HEK293T (cell line): Measurements from ENCODE around the gene NEO1.
"Not testable (repeated sequence)": the region's sequence is repeated elsewhere in the genome, so short reads cannot be mapped to it uniquely, and the experiment has no call there.

ENCODE experiments used
- CTCF ChIA-PET: fragments of 350-600 bp; formaldehyde crosslinking; extraction: SDS; loops from one replicate; lab custom pipeline; 2021; ENCODE audit warnings: antibody characterized with exemption, inconsistent platforms; lab: Yijun Ruan, JAX
- POLR2A ChIA-PET: fragments of 350-600 bp; formaldehyde crosslinking; extraction: SDS; loops from one replicate; lab custom pipeline; 2020; ENCODE audit warnings: antibody characterized with exemption, inconsistent platforms; lab: Yijun Ruan, JAX
- DNase-seq: peaks from one replicate; pipeline ENCODE4 v3.0.0; 2012; ENCODE audit warnings: mixed read lengths; ENCODE audit errors: extremely low spot score
- ARNT ChIP-seq: fragments of 450-650 bp; IDR thresholded peaks from 2 replicates; pipeline ENCODE4 v1.6.1; 2017; ENCODE audit warnings: mild to moderate bottlenecking
- BHLHE40 ChIP-seq: fragments of 450-650 bp; IDR thresholded peaks from 2 replicates; pipeline ENCODE4 v1.6.1; 2016; ENCODE audit warnings: mild to moderate bottlenecking, moderate library complexity, borderline replicate concordance
- CTBP1 ChIP-seq: fragments of 450-650 bp; IDR thresholded peaks from 2 replicates; pipeline ENCODE4 v1.6.1; 2016; ENCODE audit warnings: borderline replicate concordance
- ELF4 ChIP-seq: fragments of 450-650 bp; IDR thresholded peaks from 2 replicates; pipeline ENCODE4 v1.6.1; 2017; ENCODE audit warnings: antibody characterized with exemption
- FOXA1 ChIP-seq: fragments of 450-650 bp; IDR thresholded peaks from 2 replicates; pipeline ENCODE4 v1.6.1; 2016; ENCODE audit warnings: mild to moderate bottlenecking
- FOXK2 ChIP-seq: fragments of 450-650 bp; IDR thresholded peaks from 2 replicates; pipeline ENCODE4 v1.6.1; 2016; ENCODE audit warnings: mild to moderate bottlenecking
- FOXM1 ChIP-seq: fragments of 450-650 bp; IDR thresholded peaks from 2 replicates; pipeline ENCODE4 v1.6.1; 2017; ENCODE audit warnings: mild to moderate bottlenecking, borderline replicate concordance
- HDGF ChIP-seq: fragments of 450-650 bp; IDR thresholded peaks from 2 replicates; pipeline ENCODE4 v1.6.1; 2017; ENCODE audit warnings: antibody characterized with exemption, borderline replicate concordance
- L3MBTL2 ChIP-seq: fragments of 450-650 bp; conservative IDR thresholded peaks from 2 replicates; pipeline ENCODE4 v1.6.1; 2016; ENCODE audit warnings: mild to moderate bottlenecking
- LEF1 ChIP-seq: fragments of 450-650 bp; IDR thresholded peaks from 2 replicates; pipeline ENCODE4 v1.6.1; 2017; ENCODE audit warnings: mild to moderate bottlenecking, borderline replicate concordance
- NFRKB ChIP-seq: fragments of 450-650 bp; IDR thresholded peaks from 2 replicates; pipeline ENCODE4 v1.6.1; 2016; ENCODE audit warnings: mild to moderate bottlenecking, moderate library complexity
- PKNOX1 ChIP-seq: fragments of 450-650 bp; IDR thresholded peaks from 2 replicates; pipeline ENCODE4 v1.6.1; 2016
- SP1 ChIP-seq: fragments of 450-650 bp; IDR thresholded peaks from 2 replicates; pipeline ENCODE4 v1.6.1; 2017
- SUZ12 ChIP-seq: fragments of 450-650 bp; IDR thresholded peaks from 2 replicates; pipeline ENCODE4 v1.6.1; 2016; ENCODE audit warnings: mild to moderate bottlenecking
- TARDBP ChIP-seq: fragments of 450-650 bp; IDR thresholded peaks from 2 replicates; pipeline ENCODE4 v1.6.1; 2016
- ZNF384 ChIP-seq: fragments of 450-650 bp; IDR thresholded peaks from 2 replicates; pipeline ENCODE4 v1.6.1; 2016

NEO1 gene

GRCh38 chr15:73165435-73165834 is 113.2 kb downstream of the NEO1 start:
- DNase-seq = no peak
- ChIA-PET CTCF (no interaction called here), POLR2A (no interaction called here)
- no peak for TF ChIP-seq CTBP1
- no peak for TF ChIP-seq PKNOX1
- TF ChIP-seq ELF4 = no peak
- no peak for TF ChIP-seq ARNT
- no peak for TF ChIP-seq L3MBTL2
- no peak for TF ChIP-seq BHLHE40
- TF ChIP-seq ZNF384 = no peak
- TF ChIP-seq LEF1 = no peak
- TF ChIP-seq FOXM1 = no peak
- TF ChIP-seq NFRKB = no peak
- TF ChIP-seq SUZ12 = no peak
- no peak for TF ChIP-seq TARDBP

GRCh38 chr15:73165844-73166243 is 113.6 kb downstream of the NEO1 start:
- ChIA-PET CTCF (no interaction called here), POLR2A (no interaction called here)
- DNase-seq = no peak
- no peak for TF ChIP-seq NFRKB
- no peak for TF ChIP-seq SUZ12
- no peak for TF ChIP-seq CTBP1
- TF ChIP-seq FOXM1 = no peak
- TF ChIP-seq FOXA1 = no peak
- no peak for TF ChIP-seq SP1
- no peak for TF ChIP-seq FOXK2
- TF ChIP-seq TARDBP = no peak
- TF ChIP-seq ARNT = no peak
- no peak for TF ChIP-seq ZNF384
- TF ChIP-seq PKNOX1 = no peak
- TF ChIP-seq HDGF = no peak

GRCh38 chr15:73166711-73167110 is 114.4 kb downstream of the NEO1 start:
- POLR2A ChIA-PET, CTCF ChIA-PET, DNase-seq: not testable (repeated sequence)

GRCh38 chr15:73168487-73168886 is 116.2 kb downstream of the NEO1 start:
- ChIA-PET CTCF (no interaction called here), POLR2A (no interaction called here)
- TF ChIP-seq FOXK2 (no peak), L3MBTL2 (no peak), CTBP1 (no peak), SP1 (no peak), BHLHE40 (no peak), SUZ12 (no peak), FOXA1 (no peak), FOXM1 (no peak), TARDBP (no peak)
- DNase-seq = no peak

- TF ChIP-seq NFRKB = no peak
- no peak for TF ChIP-seq FOXM1
- no peak for TF ChIP-seq FOXA1
- TF ChIP-seq LEF1 = no peak
- no peak for TF ChIP-seq HDGF
- TF ChIP-seq ELF4 = no peak
- TF ChIP-seq CTBP1 = no peak
- TF ChIP-seq BHLHE40 = no peak
- no peak for TF ChIP-seq SUZ12
- no peak for TF ChIP-seq ARNT
- no peak for TF ChIP-seq FOXK2
- no peak for TF ChIP-seq TARDBP
- no peak for DNase-seq
- ChIA-PET CTCF (no interaction called here), POLR2A (no interaction called here)
These were observed 119.4 kb downstream of the NEO1 start for GRCh38 chr15:73171711-73172110.

GRCh38 chr15:73172508-73172907 is 120.2 kb downstream of the NEO1 start:
- CTCF ChIA-PET = no interaction called here

More at GRCh38 chr15:73172508-73172907, 120.2 kb downstream of the NEO1 start:
- TF ChIP-seq FOXA1 (no peak), TARDBP (no peak), ARNT (no peak), PKNOX1 (no peak), ELF4 (no peak), NFRKB (no peak), CTBP1 (no peak), FOXM1 (no peak), SP1 (no peak), FOXK2 (no peak)
- DNase-seq = no peak
- POLR2A ChIA-PET = no interaction called here
